Activated CD4-positive, alpha-beta T cell treated with anti-CD3 and anti-CD28 coated beads, Interleukin-2, amount 50 U/mL, for 4 hours (primary cell): ENCODE results near the gene MYH3.

Experiments
- DNase-seq, 2 experiments: peaks; one replicate each; pipeline ENCODE4 v3.0.0-alpha.2; 2020

The MYH3 gene

GRCh38 chr17:10613775-10614513, 43.2 kb downstream of the MYH3 start:
- DNase-seq = no peak

GRCh38 chr17:10612957-10613744, 44.0 kb downstream of the MYH3 start:
- no peak for DNase-seq

- DNase-seq = no peak
These were observed 46.2 kb downstream of the MYH3 start for GRCh38 chr17:10610884-10611283.

- no peak for DNase-seq
These were observed 48.9 kb downstream of the MYH3 start for GRCh38 chr17:10608244-10608643.

- DNase-seq = no peak
These were observed 51.0 kb downstream of the MYH3 start for GRCh38 chr17:10606110-10606509.

- no peak for DNase-seq
These were observed 51.8 kb downstream of the MYH3 start for GRCh38 chr17:10605221-10605783.

- no peak for DNase-seq
These were observed 52.6 kb downstream of the MYH3 start for GRCh38 chr17:10604521-10604920.

GRCh38 chr17:10603931-10604330, 53.2 kb downstream of the MYH3 start:
- no peak for DNase-seq

GRCh38 chr17:10600571-10600970, 56.5 kb downstream of the MYH3 start:
- no peak for DNase-seq

- no peak for DNase-seq
These were observed 58.5 kb downstream of the MYH3 start for GRCh38 chr17:10598621-10599020.

- no peak for DNase-seq
These were observed 67.5 kb downstream of the MYH3 start for GRCh38 chr17:10589553-10590145.

- DNase-seq = no peak
These were observed 71.6 kb downstream of the MYH3 start for GRCh38 chr17:10585529-10585928.

GRCh38 chr17:10583834-10584233, 73.3 kb downstream of the MYH3 start:
- no peak for DNase-seq

- DNase-seq = no peak
These were observed 77.8 kb downstream of the MYH3 start for GRCh38 chr17:10579270-10579669.
